Type B pancreatic cell (in vitro differentiated cells): ENCODE measurements around the gene ZSWIM8. TPM values are rescaled to one million over a fixed set of nuclear protein-coding genes. Genes with fewer than 3 reads are reported as not detected.

Experiments used
- DNase-seq: peaks from one replicate; pipeline ENCODE4 v3.0.0; 2021; ENCODE audit warnings: mixed read lengths; ENCODE audit not compliant: unreplicated experiment; ENCODE audit errors: extremely low spot score
- H3K27ac Mint-ChIP-seq: 2 replicates; pipeline ENCODE4 v1.8.0; 2021; ENCODE audit warnings: mild to moderate bottlenecking, mixed read lengths
- H3K27me3 Mint-ChIP-seq: 2 replicates; pipeline ENCODE4 v1.8.0; 2021; ENCODE audit warnings: mixed read lengths
- H3K36me3 Mint-ChIP-seq: 2 replicates; pipeline ENCODE4 v1.8.0; 2021; ENCODE audit warnings: mixed read lengths
- H3K4me1 Mint-ChIP-seq: one replicate; pipeline ENCODE4 v1.8.0; 2021; ENCODE audit warnings: mixed read lengths; ENCODE audit not compliant: unreplicated experiment
- H3K4me3 Mint-ChIP-seq: 2 replicates; pipeline ENCODE4 v1.8.0; 2021; ENCODE audit warnings: mild to moderate bottlenecking, mixed read lengths
- H3K9me3 Mint-ChIP-seq: 2 replicates; pipeline ENCODE4 v1.8.0; 2021; ENCODE audit warnings: mixed read lengths
- CTCF ChIP-seq: fragments of 200-600 bp; sonication (generic); conservative IDR thresholded peaks from 2 replicates; pipeline ENCODE4 v1.5.0; 2021; ENCODE audit warnings: antibody characterized with exemption, mild to moderate bottlenecking
- total RNA-seq: library from RNA; stranded (reverse); gene quantifications from 2 replicates; pipeline ENCODE4 v1.2.1, GENCODE V29; 2021; ENCODE audit warnings: low replicate concordance

ZSWIM8 gene
- total RNA-seq, 1 donor from 2014 or later, result 139 TPM

GRCh38 chr10:73816917-73817729 lies 31.7 kb downstream of the ZSWIM8 start:
- TF ChIP-seq CTCF, result no peak
- H3K36me3 Mint-ChIP-seq, result peaks cover 5% of the 10 kb centered on the region

GRCh38 chr10:73817826-73818225 lies 32.4 kb downstream of the ZSWIM8 start:
- no peaks in the 10 kb centered on the region for H3K27me3 Mint-ChIP-seq
- H3K9me3 Mint-ChIP-seq, result no peaks in the 10 kb centered on the region
- no peak overlapping the region for H3K27ac Mint-ChIP-seq
- H3K36me3 Mint-ChIP-seq, result peaks cover 9% of the 10 kb centered on the region
- DNase-seq, result no peak
- peaks cover 21% of the 10 kb centered on the region for H3K4me1 Mint-ChIP-seq
- no peak for TF ChIP-seq CTCF
- no peak overlapping the region for H3K4me3 Mint-ChIP-seq

More at GRCh38 chr10:73816917-73817729, 31.7 kb downstream of the ZSWIM8 start:
- H3K27me3 Mint-ChIP-seq, result no peaks in the 10 kb centered on the region
- DNase-seq, result no peak
- no peak overlapping the region for H3K4me3 Mint-ChIP-seq
- no peak overlapping the region for H3K27ac Mint-ChIP-seq
- H3K9me3 Mint-ChIP-seq, result no peaks in the 10 kb centered on the region
- H3K4me1 Mint-ChIP-seq, result peaks cover 25% of the 10 kb centered on the region

- Mint-ChIP-seq H3K4me1 (peaks cover 15% of the 10 kb centered on the region), H3K4me3 (no peak overlapping the region), H3K9me3 (no peaks in the 10 kb centered on the region), H3K36me3 (peaks cover 9% of the 10 kb centered on the region), H3K27me3 (no peaks in the 10 kb centered on the region), H3K27ac (no peak overlapping the region)
- DNase-seq, result no peak
- no peak for TF ChIP-seq CTCF
These were observed 33.0 kb downstream of the ZSWIM8 start for GRCh38 chr10:73818402-73818801.

GRCh38 chr10:73819081-73819480 lies 33.7 kb downstream of the ZSWIM8 start:
- no peak overlapping the region for H3K4me3 Mint-ChIP-seq
- peaks cover 15% of the 10 kb centered on the region for H3K4me1 Mint-ChIP-seq
- H3K27me3 Mint-ChIP-seq, result no peaks in the 10 kb centered on the region
- no peaks in the 10 kb centered on the region for H3K9me3 Mint-ChIP-seq
- no peak overlapping the region for H3K27ac Mint-ChIP-seq
- no peak for TF ChIP-seq CTCF
- no peak for DNase-seq
- peaks cover 9% of the 10 kb centered on the region for H3K36me3 Mint-ChIP-seq

- H3K36me3 Mint-ChIP-seq, result peaks cover 9% of the 10 kb centered on the region
- no peak for DNase-seq
- no peak overlapping the region for H3K27ac Mint-ChIP-seq
- H3K4me3 Mint-ChIP-seq, result no peak overlapping the region
- no peak for TF ChIP-seq CTCF
- H3K9me3 Mint-ChIP-seq, result no peaks in the 10 kb centered on the region
- H3K27me3 Mint-ChIP-seq, result no peaks in the 10 kb centered on the region
- peaks cover 15% of the 10 kb centered on the region for H3K4me1 Mint-ChIP-seq
These were observed 34.2 kb downstream of the ZSWIM8 start for GRCh38 chr10:73819513-73820093.
